Measurements from ENCODE around the gene PDSS2. TPM values are rescaled to one million over a fixed set of nuclear protein-coding genes. Genes with fewer than 3 reads are reported as not detected.
"Not testable (repeated sequence)": the region's sequence is repeated elsewhere in the genome, so short reads cannot be mapped to it uniquely, and the experiment has no call there.

Gene PDSS2
- polyA plus RNA-seq, 1 experiment: 11.6 TPM

GRCh38 chr6:107304421-107305025 lies 154.8 kb downstream of the PDSS2 start:
- H3K27me3 ChIP-seq (ENCODE audit: control insufficient read depth, insufficient read depth, low read length): no peaks in the 10 kb centered on the region
- ChIA-PET CTCF (interaction anchor here (2.3 kb wide), 1 partner anchor 13 kb away, joined by 7 read pairs; no protein-coding TSS in a partner anchor), POLR2A (no interaction called here)
- no peak for TF ChIP-seq CTCF (IDR thresholded peaks at IDR 0.05; ENCODE audit: insufficient read depth, low read depth, low read length)
- no peak for DNase-seq (ENCODE audit: low read depth)
- no peak overlapping the region for H3K4me3 ChIP-seq (ENCODE audit: low read depth, low read length)
- no peaks in the 10 kb centered on the region for H3K36me3 ChIP-seq (ENCODE audit: control insufficient read depth, insufficient read depth, low read length)

DNA sequence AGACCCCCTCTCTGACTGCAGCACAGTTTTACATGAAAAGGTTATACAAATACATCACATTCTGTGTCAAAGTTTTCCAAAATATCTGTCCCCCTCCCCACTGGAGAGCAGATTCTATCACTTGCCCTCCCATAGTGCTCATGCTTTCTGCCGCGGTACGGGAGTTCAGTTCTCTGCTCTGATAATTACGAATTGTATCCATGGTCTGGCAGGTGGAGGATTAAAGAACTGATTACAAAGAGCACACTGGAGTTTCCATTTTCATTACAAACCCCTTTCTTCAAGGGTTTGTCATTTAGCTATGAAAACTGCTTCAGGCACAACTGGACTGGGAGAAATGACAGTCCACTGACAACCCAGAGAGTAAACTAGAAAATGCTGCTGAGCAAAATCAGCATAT lies 166.0 kb downstream of the PDSS2 start:
- ChIA-PET CTCF (no interaction called here), POLR2A (no interaction called here)
- no peak for TF ChIP-seq CTCF (IDR thresholded peaks at IDR 0.05; ENCODE audit: insufficient read depth, low read depth, low read length)
- no peak overlapping the region for H3K4me3 ChIP-seq (ENCODE audit: low read depth, low read length)
- H3K27me3 ChIP-seq (ENCODE audit: control insufficient read depth, insufficient read depth, low read length): no peaks in the 10 kb centered on the region
- no peak for DNase-seq (ENCODE audit: low read depth)
- H3K36me3 ChIP-seq (ENCODE audit: control insufficient read depth, insufficient read depth, low read length): no peaks in the 10 kb centered on the region; the same call in 1 of the 2 replicates

- Histone ChIP-seq H3K4me3 (ENCODE audit: low read depth, low read length) (no peak overlapping the region), H3K27me3 (ENCODE audit: control insufficient read depth, insufficient read depth, low read length) (no peaks in the 10 kb centered on the region), H3K36me3 (ENCODE audit: control insufficient read depth, insufficient read depth, low read length) (no peaks in the 10 kb centered on the region; the same call in 1 of the 2 replicates)
- ChIA-PET POLR2A (no interaction called here), CTCF (no interaction called here)
- no peak for TF ChIP-seq CTCF (IDR thresholded peaks at IDR 0.05; ENCODE audit: insufficient read depth, low read depth, low read length)
- DNase-seq (ENCODE audit: low read depth): no peak
These were observed 166.6 kb downstream of the PDSS2 start for GRCh38 chr6:107292715-107293271.

DNA sequence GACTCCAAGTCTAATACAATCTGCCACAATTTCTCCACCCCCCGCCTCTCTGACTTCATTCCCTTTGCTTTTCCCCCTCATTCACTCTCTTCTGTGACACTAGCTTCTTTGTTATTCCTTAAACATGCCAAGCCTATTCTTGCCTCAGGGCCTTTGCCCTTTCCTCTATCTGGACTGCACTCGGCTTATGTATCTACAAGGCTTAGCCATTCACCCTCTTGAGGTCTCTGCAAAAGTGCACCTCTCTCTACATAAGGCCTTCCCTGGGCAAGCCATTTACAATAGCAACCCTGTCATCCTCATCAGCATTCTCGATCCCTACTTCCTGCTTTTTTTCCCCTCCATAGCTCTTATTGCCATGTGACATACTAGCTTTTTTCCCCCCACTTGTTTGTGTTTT lies 168.9 kb downstream of the PDSS2 start:
- POLR2A ChIA-PET: no interaction called here
- DNase-seq (ENCODE audit: low read depth): no peak

GRCh38 chr6:107289258-107289657 lies 170.1 kb downstream of the PDSS2 start:
- CTCF ChIA-PET; DNase-seq (ENCODE audit: low read depth); H3K4me3 ChIP-seq (ENCODE audit: low read depth, low read length); POLR2A ChIA-PET; H3K36me3 ChIP-seq (ENCODE audit: control insufficient read depth, insufficient read depth, low read length); H3K27me3 ChIP-seq (ENCODE audit: control insufficient read depth, insufficient read depth, low read length): not testable (repeated sequence)

More for the DNA sequence above, 168.9 kb downstream of the PDSS2 start:
- H3K36me3 ChIP-seq (ENCODE audit: control insufficient read depth, insufficient read depth, low read length): no peaks in the 10 kb centered on the region; the same call in 1 of the 2 replicates
- TF ChIP-seq CTCF (IDR thresholded peaks at IDR 0.05; ENCODE audit: insufficient read depth, low read depth, low read length): no peak
- H3K27me3 ChIP-seq (ENCODE audit: control insufficient read depth, insufficient read depth, low read length): no peaks in the 10 kb centered on the region
- CTCF ChIA-PET: interaction anchor here (0.6 to 1.0 kb wide), 3 partner anchors 9 to 61 kb away, joined by 3 to 4 read pairs (median 3); no protein-coding TSS in a partner anchor
- H3K4me3 ChIP-seq (ENCODE audit: low read depth, low read length): no peak overlapping the region

DNA sequence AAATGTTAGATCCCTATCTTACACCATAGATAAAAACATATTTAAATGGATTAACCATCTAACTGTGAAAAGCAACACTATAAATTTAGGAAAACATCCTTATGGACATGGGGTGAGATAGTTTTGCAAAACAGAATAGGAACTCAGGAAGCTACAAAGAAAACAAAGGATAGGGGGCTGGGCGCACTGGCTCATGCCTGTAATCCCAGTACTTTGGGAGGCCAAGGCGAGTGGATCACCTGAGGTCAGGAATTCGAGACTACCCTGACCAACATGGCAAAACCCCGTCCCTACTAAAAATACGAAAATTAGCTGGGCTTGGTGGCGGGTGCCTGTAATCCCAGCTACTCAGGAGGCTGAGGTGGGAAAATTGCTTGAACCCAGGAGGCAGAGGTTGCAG lies 173.7 kb downstream of the PDSS2 start:
- H3K4me3 ChIP-seq (ENCODE audit: low read depth, low read length); DNase-seq (ENCODE audit: low read depth); H3K36me3 ChIP-seq (ENCODE audit: control insufficient read depth, insufficient read depth, low read length); POLR2A ChIA-PET; H3K27me3 ChIP-seq (ENCODE audit: control insufficient read depth, insufficient read depth, low read length): not testable (repeated sequence)
- CTCF ChIA-PET: interaction anchor here (1.1 to 2.2 kb wide), 2 partner anchors 33 to 418 kb away, joined by 3 to 9 read pairs; no protein-coding TSS in a partner anchor

All from BJ (cell line).